Loucy (cell line): ENCODE results near the gene RBAK.
"Not testable (repeated sequence)": the region's sequence is repeated elsewhere in the genome, so short reads cannot be mapped to it uniquely, and the experiment has no call there.

Experiments used
- H2AFZ ChIP-seq: fragments of 200-600 bp; sonication (generic); 2 replicates; pipeline ENCODE4 v1.6.0; 2016; ENCODE audit warnings: antibody characterized with exemption, mild to moderate bottlenecking, low read length, moderate library complexity
- H3F3A ChIP-seq: fragments of 200-600 bp; 2 replicates; pipeline ENCODE4 v1.6.0; 2016; ENCODE audit warnings: antibody characterized with exemption, low read depth, mild to moderate bottlenecking
- H3K27me3 ChIP-seq: fragments of 200-600 bp; sonication (generic); 2 replicates; pipeline ENCODE4 v1.6.1; 2014; ENCODE audit warnings: low read length, mild to moderate bottlenecking; ENCODE audit not compliant: insufficient read depth, poor library complexity, severe bottlenecking
- H3K36me3 ChIP-seq: fragments of 200-600 bp; sonication (generic); 2 replicates; pipeline ENCODE4 v1.6.1; 2016; ENCODE audit warnings: low read length; ENCODE audit not compliant: insufficient read depth
- H3K4me1 ChIP-seq: fragments of 200-600 bp; sonication (generic); 2 replicates; pipeline ENCODE4 v1.5.1; 2014; ENCODE audit warnings: low read length, mild to moderate bottlenecking; ENCODE audit not compliant: insufficient read depth, poor library complexity, severe bottlenecking
- H3K4me2 ChIP-seq: fragments of 200-600 bp; sonication (generic); 2 replicates; pipeline ENCODE4 v1.6.0; 2014; ENCODE audit warnings: antibody characterized with exemption, low read length, low read depth, mild to moderate bottlenecking; ENCODE audit not compliant: poor library complexity, severe bottlenecking
- H3K4me3 ChIP-seq: fragments of 200-600 bp; sonication (generic); 2 replicates; pipeline ENCODE4 v1.5.1; 2014; ENCODE audit warnings: low read length, mild to moderate bottlenecking, mixed read lengths; ENCODE audit not compliant: poor library complexity, severe bottlenecking
- H3K79me2 ChIP-seq: fragments of 200-600 bp; sonication (generic); 2 replicates; pipeline ENCODE4 v1.6.1; 2014; ENCODE audit warnings: low read length; ENCODE audit not compliant: insufficient read depth
- H3K9ac ChIP-seq: fragments of 200-600 bp; sonication (generic); 2 replicates; pipeline ENCODE4 v1.6.0; 2014; ENCODE audit warnings: mild to moderate bottlenecking, low read depth, low read length, moderate library complexity; ENCODE audit not compliant: poor library complexity, severe bottlenecking
- H3K9me2 ChIP-seq: fragments of 200-600 bp; sonication (generic); replicated peaks from 2 replicates; pipeline ENCODE4 v1.6.1; 2016; ENCODE audit warnings: low read depth, low read length, mixed read lengths
- H3K9me3 ChIP-seq: fragments of 200-600 bp; sonication (generic); 2 replicates; pipeline ENCODE4 v1.6.1; 2014; ENCODE audit warnings: mild to moderate bottlenecking, antibody characterized with exemption, low read length, low read depth; ENCODE audit not compliant: insufficient read depth
- H4K20me1 ChIP-seq: fragments of 200-600 bp; sonication (generic); 2 replicates; pipeline ENCODE4 v1.6.0; 2014; ENCODE audit warnings: antibody characterized with exemption, low read length, mild to moderate bottlenecking; ENCODE audit not compliant: insufficient read depth, poor library complexity, severe bottlenecking
- EZH2phosphoT487 ChIP-seq: fragments of 200-600 bp; IDR thresholded peaks from 2 replicates; pipeline ENCODE4 v1.6.1; 2018; ENCODE audit warnings: antibody characterized with exemption, mild to moderate bottlenecking, moderate library complexity, borderline replicate concordance
- TF ChIP-seq, protein P1 (sequence below): fragments of 200-600 bp; sonication (generic); conservative IDR thresholded peaks from 2 replicates; pipeline ENCODE4 v1.5.1; 2014; ENCODE audit warnings: mild to moderate bottlenecking, antibody characterized with exemption, low read length

RBAK gene

DNA sequence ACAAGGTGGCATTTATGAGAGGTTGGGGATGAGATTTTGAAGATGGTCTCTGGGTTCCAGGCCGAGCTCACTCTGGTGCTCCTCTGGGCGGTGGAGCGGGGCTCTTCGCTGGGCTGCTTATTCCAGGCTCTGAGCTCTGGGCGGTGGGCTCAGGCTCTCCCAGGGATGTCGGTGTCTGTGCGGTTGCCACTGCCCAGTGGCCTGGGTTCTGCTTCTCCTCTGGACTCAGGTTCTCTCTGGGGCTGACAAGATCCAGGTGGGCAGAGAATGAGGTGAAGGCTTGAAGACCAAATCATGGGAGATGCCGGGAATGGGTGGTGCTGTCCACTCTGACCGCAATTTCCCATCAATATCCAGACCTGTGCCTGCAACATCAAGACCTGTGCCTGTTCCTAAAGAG lies 40.6 kb downstream of the RBAK start:
- Histone ChIP-seq H3K79me2 (no peaks in the 10 kb centered on the region), H3K4me2 (no peak overlapping the region), H3K9me3 (no peaks in the 10 kb centered on the region), H3K9ac (no peak overlapping the region), H2AFZ (no peak overlapping the region), H3K4me3 (no peak overlapping the region), H3F3A (no peaks in the 10 kb centered on the region), H3K9me2 (no peaks in the 10 kb centered on the region), H3K27me3 (no peaks in the 10 kb centered on the region), H4K20me1 (no peaks in the 10 kb centered on the region), H3K36me3 (no peaks in the 10 kb centered on the region), H3K4me1 (no peaks in the 10 kb centered on the region)
- TF ChIP-seq, protein P1, sequence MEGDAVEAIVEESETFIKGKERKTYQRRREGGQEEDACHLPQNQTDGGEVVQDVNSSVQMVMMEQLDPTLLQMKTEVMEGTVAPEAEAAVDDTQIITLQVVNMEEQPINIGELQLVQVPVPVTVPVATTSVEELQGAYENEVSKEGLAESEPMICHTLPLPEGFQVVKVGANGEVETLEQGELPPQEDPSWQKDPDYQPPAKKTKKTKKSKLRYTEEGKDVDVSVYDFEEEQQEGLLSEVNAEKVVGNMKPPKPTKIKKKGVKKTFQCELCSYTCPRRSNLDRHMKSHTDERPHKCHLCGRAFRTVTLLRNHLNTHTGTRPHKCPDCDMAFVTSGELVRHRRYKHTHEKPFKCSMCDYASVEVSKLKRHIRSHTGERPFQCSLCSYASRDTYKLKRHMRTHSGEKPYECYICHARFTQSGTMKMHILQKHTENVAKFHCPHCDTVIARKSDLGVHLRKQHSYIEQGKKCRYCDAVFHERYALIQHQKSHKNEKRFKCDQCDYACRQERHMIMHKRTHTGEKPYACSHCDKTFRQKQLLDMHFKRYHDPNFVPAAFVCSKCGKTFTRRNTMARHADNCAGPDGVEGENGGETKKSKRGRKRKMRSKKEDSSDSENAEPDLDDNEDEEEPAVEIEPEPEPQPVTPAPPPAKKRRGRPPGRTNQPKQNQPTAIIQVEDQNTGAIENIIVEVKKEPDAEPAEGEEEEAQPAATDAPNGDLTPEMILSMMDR: no peak
- no peak for TF ChIP-seq EZH2phosphoT487

DNA sequence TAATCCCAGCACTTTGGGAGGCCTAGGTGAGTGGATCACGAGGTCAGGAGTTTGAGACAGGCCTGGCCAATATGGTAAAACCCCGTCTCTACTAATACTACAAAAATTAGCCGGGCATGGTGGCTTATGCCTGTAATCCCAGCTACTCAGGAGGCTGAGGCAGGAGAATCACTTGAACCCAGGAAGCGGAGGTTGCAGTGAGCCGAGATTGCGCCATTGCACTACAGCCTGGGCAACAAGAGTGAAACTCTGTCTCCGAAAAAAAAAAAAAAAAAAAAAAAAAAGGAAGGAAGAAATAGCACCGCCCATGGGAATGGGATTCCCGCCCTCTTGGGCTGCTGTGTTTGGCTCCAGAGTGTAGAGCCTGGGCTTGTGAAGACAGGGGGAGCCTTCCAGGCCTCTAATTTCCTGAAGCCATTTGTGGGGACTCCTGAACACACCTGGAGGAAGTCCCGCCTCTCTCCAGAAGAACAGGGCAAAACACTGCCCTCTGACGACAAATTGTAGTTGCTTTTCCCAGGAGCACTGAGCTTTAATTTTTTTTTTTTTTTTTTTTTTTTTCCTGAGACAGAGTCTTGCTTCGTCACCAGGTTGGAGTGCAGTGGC lies 42.7 kb downstream of the RBAK start:
- H3K9me3 ChIP-seq, H3K27me3 ChIP-seq, H3K79me2 ChIP-seq, H3F3A ChIP-seq, H2AFZ ChIP-seq, H3K36me3 ChIP-seq, H3K4me2 ChIP-seq, H3K4me1 ChIP-seq, H3K9me2 ChIP-seq, H4K20me1 ChIP-seq, H3K4me3 ChIP-seq, H3K9ac ChIP-seq: not testable (repeated sequence)

DNA sequence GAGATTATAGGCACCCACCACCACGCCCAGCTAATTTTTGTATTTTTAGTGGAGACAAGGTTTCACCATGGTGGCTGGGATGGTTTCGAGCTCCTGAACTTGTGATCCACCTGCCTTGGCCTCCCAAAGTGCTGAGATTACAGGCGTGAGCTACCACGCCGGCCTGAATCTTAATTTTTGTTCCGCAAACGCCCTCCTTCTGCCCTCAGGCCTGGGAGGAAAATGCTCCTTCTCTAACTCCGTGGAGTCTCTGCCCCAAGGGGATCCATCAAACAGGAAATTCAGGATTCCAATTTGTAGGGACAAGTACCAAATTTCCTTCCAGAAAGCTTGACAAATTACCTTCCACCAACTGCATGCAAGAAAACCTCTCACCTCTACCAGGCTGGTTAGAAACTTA lies 43.2 kb downstream of the RBAK start:
- Histone ChIP-seq H3F3A (no peaks in the 10 kb centered on the region), H3K4me2 (no peak overlapping the region), H3K4me1 (no peaks in the 10 kb centered on the region), H2AFZ (no peak overlapping the region), H3K9ac (no peak overlapping the region), H3K4me3 (no peak overlapping the region), H3K36me3 (no peaks in the 10 kb centered on the region), H3K9me3 (peaks cover 8% of the 10 kb centered on the region; the same call in 1 of the 2 replicates), H3K79me2 (no peaks in the 10 kb centered on the region), H3K9me2 (no peaks in the 10 kb centered on the region), H4K20me1 (no peaks in the 10 kb centered on the region), H3K27me3 (no peaks in the 10 kb centered on the region)
- TF ChIP-seq, protein P1: no peak
- no peak for TF ChIP-seq EZH2phosphoT487

DNA sequence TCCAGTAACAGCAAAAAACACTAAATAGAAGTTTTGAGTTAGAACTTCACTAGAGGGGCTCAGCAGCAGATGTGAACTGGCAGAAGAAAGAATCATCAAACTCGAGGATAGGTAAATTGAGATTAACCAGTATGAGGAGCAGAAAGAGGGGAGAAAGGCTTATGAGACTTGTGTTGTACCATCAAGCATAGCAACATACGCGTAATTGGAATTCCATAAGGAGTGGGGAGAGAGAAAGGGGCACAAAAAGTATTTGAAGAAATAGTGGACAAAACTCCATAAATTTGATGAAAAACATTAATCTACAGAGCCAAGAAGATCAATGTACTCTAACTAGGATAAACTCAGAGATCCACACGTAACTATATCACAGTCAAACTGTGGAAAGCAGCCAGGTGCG lies 48.3 kb downstream of the RBAK start:
- no peak for TF ChIP-seq EZH2phosphoT487
- TF ChIP-seq, protein P1: no peak
- Histone ChIP-seq H3K36me3 (no peaks in the 10 kb centered on the region), H3K4me3 (no peak overlapping the region), H2AFZ (no peak overlapping the region), H3K9ac (no peak overlapping the region), H3K9me2 (no peaks in the 10 kb centered on the region), H3K4me1 (no peaks in the 10 kb centered on the region), H3K4me2 (no peak overlapping the region), H3F3A (no peaks in the 10 kb centered on the region), H4K20me1 (no peaks in the 10 kb centered on the region), H3K9me3 (peaks cover 19% of the 10 kb centered on the region; the same call in 1 of the 2 replicates), H3K79me2 (no peaks in the 10 kb centered on the region), H3K27me3 (no peaks in the 10 kb centered on the region)
